Astrocyte (in vitro differentiated cells and primary cell): ENCODE results near the gene LSM14A.

Experiments used
- CTCF ChIP-seq: IDR thresholded peaks from 2 replicates; pipeline ENCODE4 v1.5.1; 2011; ENCODE audit warnings: low read depth, mild to moderate bottlenecking, inconsistent platforms, low read length, moderate library complexity; ENCODE audit not compliant: insufficient read depth
- EZH2 ChIP-seq: IDR thresholded peaks from 2 replicates; pipeline ENCODE4 v1.6.1; 2012; ENCODE audit warnings: mild to moderate bottlenecking, low read length, inconsistent platforms; ENCODE audit not compliant: insufficient read depth

- TF ChIP-seq CTCF = no peak
- no peak for TF ChIP-seq EZH2
These were observed 37.1 kb upstream of the LSM14A start for GRCh38 chr19:34135054-34135800.
